ENCODE measurements around the gene FAM168A.

- TF ChIP-seq EZH2phosphoT487 (IDR thresholded peaks at IDR 0.05; ENCODE audit: borderline replicate concordance, low read length) = no peak
- TF ChIP-seq CTCF (IDR thresholded peaks at IDR 0.05; ENCODE audit: low read depth, low read length, poor library complexity, severe bottlenecking) = no peak
Observed at GRCh38 chr11:73473252-73473651, 124.7 kb downstream of the FAM168A start.

Data from DOHH2 (cell line).